ENCODE results near the gene RAB8A.

Gene RAB8A

GRCh38 chr19:16111160-16111908, at the start of gene RAB8A:
RAB8A (plus strand) TSS chr19:16111889; CDS start chr19:16111902, 13 bp downstream.
- DNase-seq, result peak; percentile 99

GRCh38 chr19:16061943-16062342, 49.7 kb upstream of the RAB8A start:
- no peak for DNase-seq

- peak; percentile 46 for DNase-seq
These were observed 48.9 kb upstream of the RAB8A start for GRCh38 chr19:16062789-16063188.

- DNase-seq, result no peak
These were observed 47.3 kb upstream of the RAB8A start for GRCh38 chr19:16064209-16064889.

- peak; percentile 62 for DNase-seq
These were observed 45.0 kb upstream of the RAB8A start for GRCh38 chr19:16066611-16067104.

- DNase-seq, result peak; percentile 58
These were observed 44.3 kb upstream of the RAB8A start for GRCh38 chr19:16067205-16067938.

- DNase-seq, result no peak
These were observed 42.9 kb upstream of the RAB8A start for GRCh38 chr19:16068696-16069259.

- no peak for DNase-seq
These were observed 41.8 kb upstream of the RAB8A start for GRCh38 chr19:16069813-16070365.

GRCh38 chr19:16070366-16070990, 41.2 kb upstream of the RAB8A start:
- DNase-seq, result no peak

GRCh38 chr19:16071072-16071691, 40.5 kb upstream of the RAB8A start:
- no peak for DNase-seq

- DNase-seq, result no peak
These were observed 38.2 kb upstream of the RAB8A start for GRCh38 chr19:16073481-16073880.

- no peak for DNase-seq
These were observed 37.7 kb upstream of the RAB8A start for GRCh38 chr19:16073988-16074387.

GRCh38 chr19:16074488-16075365, 37.0 kb upstream of the RAB8A start:
- DNase-seq, result no peak

- no peak for DNase-seq
These were observed 36.1 kb upstream of the RAB8A start for GRCh38 chr19:16075430-16076153.

GRCh38 chr19:16076154-16076957, 35.3 kb upstream of the RAB8A start, which contains the start of gene TPM4:
TPM4 (plus strand) TSS chr19:16076495; CDS start chr19:16076566, 71 bp downstream.
- peak; percentile 96 for DNase-seq

GRCh38 chr19:16076958-16077611, 34.6 kb upstream of the RAB8A start:
- no peak for DNase-seq

GRCh38 chr19:16077984-16078758, 33.5 kb upstream of the RAB8A start:
- DNase-seq, result peak; percentile 78

Measured in EL (cell line).